ENCODE results near the gene METTL8. TPM values are rescaled to one million over a fixed set of nuclear protein-coding genes. Genes with fewer than 3 reads are reported as not detected.

The METTL8 gene
- total and polyA plus RNA-seq, 2 of the 13 experiments (the other 11 are each of a cell fraction or from before 2014, with no cell fraction given), result 18.6 to 68.2 TPM

DNA sequence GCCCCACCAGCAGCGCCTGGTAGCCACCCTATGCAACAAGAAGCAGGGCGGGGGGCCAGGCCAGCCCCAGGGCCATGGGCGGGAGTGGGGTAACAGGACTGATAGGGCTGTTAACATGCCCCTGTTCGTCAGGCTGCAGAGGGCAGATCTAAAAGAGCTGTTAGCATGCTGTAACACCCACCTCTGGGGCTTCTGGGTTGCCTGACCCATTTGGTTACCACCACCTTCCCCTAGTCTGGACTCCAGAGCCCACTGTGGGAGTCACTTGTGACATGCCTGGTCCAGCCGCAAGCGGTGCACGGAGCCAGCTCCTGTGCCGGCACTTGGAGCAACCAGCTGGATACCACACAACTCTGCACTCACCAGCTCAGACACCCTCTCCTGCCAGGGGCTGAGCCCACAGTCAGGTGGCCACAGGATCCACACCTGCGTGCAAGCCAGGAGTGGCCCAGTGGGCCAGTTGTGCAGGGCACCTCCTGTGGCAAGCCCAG lies 2.1 kb downstream of the METTL8 start (continued):
- no peak for TF ChIP-seq KMT2B (CRISPR knock-in tag; IDR thresholded peaks at IDR 0.05)
- no peak for TF ChIP-seq SAFB2 (CRISPR knock-in tag; IDR thresholded peaks at IDR 0.05; ENCODE audit: borderline replicate concordance, low read depth)
- no peak for TF ChIP-seq TCF7 (IDR thresholded peaks at IDR 0.05; ENCODE audit: low read depth)
- no peak for TF ChIP-seq SIN3B (IDR thresholded peaks at IDR 0.05; ENCODE audit: low read length)
- TF ChIP-seq, protein P1, sequence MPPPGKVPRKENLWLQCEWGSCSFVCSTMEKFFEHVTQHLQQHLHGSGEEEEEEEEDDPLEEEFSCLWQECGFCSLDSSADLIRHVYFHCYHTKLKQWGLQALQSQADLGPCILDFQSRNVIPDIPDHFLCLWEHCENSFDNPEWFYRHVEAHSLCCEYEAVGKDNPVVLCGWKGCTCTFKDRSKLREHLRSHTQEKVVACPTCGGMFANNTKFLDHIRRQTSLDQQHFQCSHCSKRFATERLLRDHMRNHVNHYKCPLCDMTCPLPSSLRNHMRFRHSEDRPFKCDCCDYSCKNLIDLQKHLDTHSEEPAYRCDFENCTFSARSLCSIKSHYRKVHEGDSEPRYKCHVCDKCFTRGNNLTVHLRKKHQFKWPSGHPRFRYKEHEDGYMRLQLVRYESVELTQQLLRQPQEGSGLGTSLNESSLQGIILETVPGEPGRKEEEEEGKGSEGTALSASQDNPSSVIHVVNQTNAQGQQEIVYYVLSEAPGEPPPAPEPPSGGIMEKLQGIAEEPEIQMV (CRISPR knock-in tag; IDR thresholded peaks at IDR 0.05; ENCODE audit: low read depth), result no peak
- 0 out of 2 replicates have a peak, but pooled peaks have one; percentile 36 for TF ChIP-seq ZNF7 (CRISPR knock-in tag; IDR thresholded peaks at IDR 0.05)
- no peak for TF ChIP-seq TBX2 (CRISPR knock-in tag; IDR thresholded peaks at IDR 0.05; ENCODE audit: borderline replicate concordance)
- TF ChIP-seq PITX1 (CRISPR knock-in tag; IDR thresholded peaks at IDR 0.05), result no peak
- TF ChIP-seq ZNF44 (CRISPR knock-in tag; IDR thresholded peaks at IDR 0.05), result no peak
- no peak for TF ChIP-seq ZNF230 (CRISPR knock-in tag; IDR thresholded peaks at IDR 0.05)
- peak; percentile 44 for TF ChIP-seq AGO2 (optimal IDR thresholded peaks at IDR 0.05; ENCODE audit: low read depth, low read length)
- peak; percentile 52; the same call in 1 of the 2 replicates for TF ChIP-seq ZNF768 (CRISPR knock-in tag; IDR thresholded peaks at IDR 0.05)
- TF ChIP-seq, protein P2, sequence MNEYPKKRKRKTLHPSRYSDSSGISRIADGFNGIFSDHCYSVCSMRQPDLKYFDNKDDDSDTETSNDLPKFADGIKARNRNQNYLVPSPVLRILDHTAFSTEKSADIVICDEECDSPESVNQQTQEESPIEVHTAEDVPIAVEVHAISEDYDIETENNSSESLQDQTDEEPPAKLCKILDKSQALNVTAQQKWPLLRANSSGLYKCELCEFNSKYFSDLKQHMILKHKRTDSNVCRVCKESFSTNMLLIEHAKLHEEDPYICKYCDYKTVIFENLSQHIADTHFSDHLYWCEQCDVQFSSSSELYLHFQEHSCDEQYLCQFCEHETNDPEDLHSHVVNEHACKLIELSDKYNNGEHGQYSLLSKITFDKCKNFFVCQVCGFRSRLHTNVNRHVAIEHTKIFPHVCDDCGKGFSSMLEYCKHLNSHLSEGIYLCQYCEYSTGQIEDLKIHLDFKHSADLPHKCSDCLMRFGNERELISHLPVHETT (CRISPR knock-in tag; conservative IDR thresholded peaks at IDR 0.05), result no peak
- no peak for TF ChIP-seq ZNF75D (CRISPR knock-in tag; IDR thresholded peaks at IDR 0.05; ENCODE audit: borderline replicate concordance)
- no peak for TF ChIP-seq NONO (IDR thresholded peaks at IDR 0.05)
- no peak for TF ChIP-seq NONO (CRISPR knock-in tag; conservative IDR thresholded peaks at IDR 0.05)
- no peak for TF ChIP-seq POGZ (CRISPR knock-in tag; IDR thresholded peaks at IDR 0.05)
- TF ChIP-seq, protein P3, sequence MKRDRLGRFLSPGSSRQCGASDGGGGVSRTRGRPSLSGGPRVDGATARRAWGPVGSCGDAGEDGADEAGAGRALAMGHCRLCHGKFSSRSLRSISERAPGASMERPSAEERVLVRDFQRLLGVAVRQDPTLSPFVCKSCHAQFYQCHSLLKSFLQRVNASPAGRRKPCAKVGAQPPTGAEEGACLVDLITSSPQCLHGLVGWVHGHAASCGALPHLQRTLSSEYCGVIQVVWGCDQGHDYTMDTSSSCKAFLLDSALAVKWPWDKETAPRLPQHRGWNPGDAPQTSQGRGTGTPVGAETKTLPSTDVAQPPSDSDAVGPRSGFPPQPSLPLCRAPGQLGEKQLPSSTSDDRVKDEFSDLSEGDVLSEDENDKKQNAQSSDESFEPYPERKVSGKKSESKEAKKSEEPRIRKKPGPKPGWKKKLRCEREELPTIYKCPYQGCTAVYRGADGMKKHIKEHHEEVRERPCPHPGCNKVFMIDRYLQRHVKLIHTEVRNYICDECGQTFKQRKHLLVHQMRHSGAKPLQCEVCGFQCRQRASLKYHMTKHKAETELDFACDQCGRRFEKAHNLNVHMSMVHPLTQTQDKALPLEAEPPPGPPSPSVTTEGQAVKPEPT (CRISPR knock-in tag; IDR thresholded peaks at IDR 0.05; ENCODE audit: low read depth), result 0 out of 2 replicates have a peak, but pooled peaks have one; percentile 33
- TF ChIP-seq HMG20A (CRISPR knock-in tag; IDR thresholded peaks at IDR 0.05; ENCODE audit: borderline replicate concordance), result no peak
- no peak for TF ChIP-seq PTBP1 (IDR thresholded peaks at IDR 0.05; ENCODE audit: low read depth, low read length, poor library complexity, severe bottlenecking)
- TF ChIP-seq ZNF256 (CRISPR knock-in tag; conservative IDR thresholded peaks at IDR 0.05), result no peak
- no peak for TF ChIP-seq ZNF549 (CRISPR knock-in tag; IDR thresholded peaks at IDR 0.05)
- TF ChIP-seq, protein P4, sequence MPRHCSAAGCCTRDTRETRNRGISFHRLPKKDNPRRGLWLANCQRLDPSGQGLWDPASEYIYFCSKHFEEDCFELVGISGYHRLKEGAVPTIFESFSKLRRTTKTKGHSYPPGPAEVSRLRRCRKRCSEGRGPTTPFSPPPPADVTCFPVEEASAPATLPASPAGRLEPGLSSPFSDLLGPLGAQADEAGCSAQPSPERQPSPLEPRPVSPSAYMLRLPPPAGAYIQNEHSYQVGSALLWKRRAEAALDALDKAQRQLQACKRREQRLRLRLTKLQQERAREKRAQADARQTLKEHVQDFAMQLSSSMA (CRISPR knock-in tag; IDR thresholded peaks at IDR 0.05), result no peak
- TF ChIP-seq TEAD3 (CRISPR knock-in tag; optimal IDR thresholded peaks at IDR 0.05; ENCODE audit: borderline replicate concordance), result peak; percentile 32
- no peak for TF ChIP-seq U2AF1 (optimal IDR thresholded peaks at IDR 0.05; ENCODE audit: low read depth, low read length)
- TF ChIP-seq TOPORS (CRISPR knock-in tag; IDR thresholded peaks at IDR 0.05), result no peak
- no peak for TF ChIP-seq SUZ12 (IDR thresholded peaks at IDR 0.05; ENCODE audit: low read depth, low read length)
- TF ChIP-seq ZNF816 (CRISPR knock-in tag; IDR thresholded peaks at IDR 0.05; ENCODE audit: borderline replicate concordance), result no peak
- no peak for TF ChIP-seq ASH2L (IDR thresholded peaks at IDR 0.05; ENCODE audit: insufficient read length, low read depth, low read length)

All from HepG2 (cell line).